ENCODE data around the gene SORCS1. TPM values are rescaled to one million over a fixed set of nuclear protein-coding genes. Genes with fewer than 3 reads are reported as not detected.

SORCS1 gene
- total and polyA plus RNA-seq, 2 of the 8 experiments (the other 6 are each of a cell fraction or from before 2014, with no cell fraction given), result 4.1 to 4.6 TPM

DNA sequence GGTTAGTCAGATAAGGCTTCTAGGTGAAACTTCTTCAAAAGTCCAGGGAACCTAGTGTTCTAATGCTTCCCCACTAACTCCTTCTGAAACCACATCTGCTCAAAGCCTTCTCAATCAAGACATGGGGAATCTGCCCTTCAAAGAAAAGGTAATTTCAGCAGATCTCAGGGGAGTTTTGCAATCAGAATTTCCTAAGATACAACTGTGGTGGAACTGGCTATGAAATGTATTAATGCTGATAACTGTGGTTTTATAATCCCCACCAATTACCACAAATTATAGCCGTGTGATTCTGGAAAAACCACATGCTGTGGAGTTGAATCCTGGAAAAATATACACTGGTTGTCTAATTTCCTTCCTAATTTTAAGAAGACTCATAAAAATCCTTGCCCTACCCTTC is 233.8 kb downstream of the SORCS1 start:
- H3K27me3 ChIP-seq (replicated peaks in 1 of 4; ENCODE audit: control insufficient read depth in 3 of 4, extremely low read depth in 1 of 4, insufficient read depth in 3 of 4, low read length in 3 of 4), result peaks cover 0 to 9% (median under 1%) of the 10 kb centered on the region in 4 experiments; a peak in 2 of 7 replicates
- CTCF ChIA-PET (ENCODE audit: partially characterized antibody), result no interaction called here
- H4K8ac ChIP-seq (ENCODE audit: extremely low read depth, insufficient read depth, low read length), result no peak overlapping the region
- H3K4ac ChIP-seq (replicated peaks; ENCODE audit: insufficient read length, low read depth, low read length), result no peak overlapping the region
- no peak overlapping the region for H3K18ac ChIP-seq (ENCODE audit: extremely low read depth, low read length)
- peaks cover 0 to 5% (median 2%) of the 10 kb centered on the region in 4 experiments; a peak in 2 of 7 replicates for H3K4me1 ChIP-seq (replicated peaks in 1 of 4; ENCODE audit: control insufficient read depth in 3 of 4, insufficient read depth in 4 of 4, low read length in 3 of 4)
- no peak overlapping the region for H2BK12ac ChIP-seq (ENCODE audit: low read depth, low read length)
- H3K23me2 ChIP-seq (ENCODE audit: low read depth, low read length), result no peaks in the 10 kb centered on the region
- H4K20me1 ChIP-seq (replicated peaks in 1 of 2; ENCODE audit: control insufficient read depth in 1 of 2, insufficient read depth in 2 of 2, low read length in 2 of 2), result peaks cover 0 to 2% of the 10 kb centered on the region in 2 experiments
- no peaks in the 10 kb centered on the region for H3K79me2 ChIP-seq (ENCODE audit: control insufficient read depth in 1 of 2, insufficient read depth in 2 of 2, low read length in 2 of 2)
- no peak overlapping the region for H3K4me2 ChIP-seq (ENCODE audit: insufficient read depth in 1 of 2, low read depth in 2 of 2, low read length in 2 of 2)
- no peak for DNase-seq (ENCODE audit: low read depth in 1 of 2, low spot score in 2 of 2)
- peaks cover 0 to 3% of the 10 kb centered on the region in 2 experiments; a peak in 1 of 4 replicates for H3K9me3 ChIP-seq (ENCODE audit: insufficient read depth in 2 of 2, low read depth in 1 of 2, low read length in 1 of 2)
- no peak overlapping the region for H2BK15ac ChIP-seq (ENCODE audit: low read length)
- H4K91ac ChIP-seq (replicated peaks; ENCODE audit: insufficient read length, low read length), result no peak overlapping the region
- H2AK5ac ChIP-seq (ENCODE audit: low read depth, low read length), result no peak overlapping the region
- no peak overlapping the region for H3K23ac ChIP-seq (ENCODE audit: insufficient read length)
- no peak overlapping the region for H3K4me3 ChIP-seq (ENCODE audit: extremely low read depth in 1 of 4, insufficient read depth in 2 of 4, low read depth in 3 of 4, low read length in 4 of 4)
- no peak overlapping the region for H2BK20ac ChIP-seq (ENCODE audit: low read length)
- no peak overlapping the region for H3K14ac ChIP-seq (ENCODE audit: insufficient read length)
- no peak overlapping the region for H3K9ac ChIP-seq (replicated peaks in 1 of 4; ENCODE audit: extremely low read depth in 1 of 4, low read depth in 3 of 4, low read length in 3 of 4)
- H2BK5ac ChIP-seq (ENCODE audit: low read depth, low read length), result no peak overlapping the region
- H2AFZ ChIP-seq (ENCODE audit: low read length), result no peak overlapping the region
- 90% methylated on average over 1 of the region's 1 CpG; no CpG with 5 or more reads in 1 of the 2 experiments for WGBS, 2 experiments (ENCODE audit: extremely low coverage in 1 of 2, insufficient coverage in 1 of 2, insufficient read length in 1 of 2, insufficient replicate concordance in 2 of 2, low coverage in 1 of 2, low lambda C conversion rate in 2 of 2, missing lambda C conversion rate in 1 of 2)
- FAIRE-seq, result no peak
- no peak overlapping the region for H2BK120ac ChIP-seq (replicated peaks; ENCODE audit: low read depth, low read length)
- no peaks in the 10 kb centered on the region for H3K36me3 ChIP-seq (ENCODE audit: control insufficient read depth in 2 of 4, insufficient read depth in 4 of 4, low read length in 3 of 4)
- POLR2A ChIA-PET (ENCODE audit: partially characterized antibody), result no interaction called here
- no peak overlapping the region for H4K5ac ChIP-seq (ENCODE audit: insufficient read length, low read depth, low read length)
- TF ChIP-seq SRF (IDR thresholded peaks at IDR 0.05; ENCODE audit: low read depth, low read length) (no peak), BACH1 (IDR thresholded peaks at IDR 0.05; ENCODE audit: low read length) (no peak), TAF7 (optimal IDR thresholded peaks at IDR 0.05; ENCODE audit: borderline replicate concordance, low read depth, low read length) (no peak), BCL11A (IDR thresholded peaks at IDR 0.05; ENCODE audit: low read depth in 2 of 2, low read length in 2 of 2) (no peak), SIX5 (IDR thresholded peaks at IDR 0.05; ENCODE audit: low read depth, low read length) (no peak), FOSL1 (IDR thresholded peaks at IDR 0.05; ENCODE audit: insufficient read depth, low read depth, low read length) (no peak), GABPA (IDR thresholded peaks at IDR 0.05; ENCODE audit: borderline replicate concordance, insufficient read depth, low read length) (no peak), SIN3A (conservative IDR thresholded peaks at IDR 0.05 in 1 of 2, IDR thresholded peaks at IDR 0.05 in 1 of 2; ENCODE audit: low read depth in 1 of 2, low read length in 2 of 2) (no peak), YY1 (IDR thresholded peaks at IDR 0.05; ENCODE audit: low read depth, low read length) (no peak)
- TF ChIP-seq, protein P1, sequence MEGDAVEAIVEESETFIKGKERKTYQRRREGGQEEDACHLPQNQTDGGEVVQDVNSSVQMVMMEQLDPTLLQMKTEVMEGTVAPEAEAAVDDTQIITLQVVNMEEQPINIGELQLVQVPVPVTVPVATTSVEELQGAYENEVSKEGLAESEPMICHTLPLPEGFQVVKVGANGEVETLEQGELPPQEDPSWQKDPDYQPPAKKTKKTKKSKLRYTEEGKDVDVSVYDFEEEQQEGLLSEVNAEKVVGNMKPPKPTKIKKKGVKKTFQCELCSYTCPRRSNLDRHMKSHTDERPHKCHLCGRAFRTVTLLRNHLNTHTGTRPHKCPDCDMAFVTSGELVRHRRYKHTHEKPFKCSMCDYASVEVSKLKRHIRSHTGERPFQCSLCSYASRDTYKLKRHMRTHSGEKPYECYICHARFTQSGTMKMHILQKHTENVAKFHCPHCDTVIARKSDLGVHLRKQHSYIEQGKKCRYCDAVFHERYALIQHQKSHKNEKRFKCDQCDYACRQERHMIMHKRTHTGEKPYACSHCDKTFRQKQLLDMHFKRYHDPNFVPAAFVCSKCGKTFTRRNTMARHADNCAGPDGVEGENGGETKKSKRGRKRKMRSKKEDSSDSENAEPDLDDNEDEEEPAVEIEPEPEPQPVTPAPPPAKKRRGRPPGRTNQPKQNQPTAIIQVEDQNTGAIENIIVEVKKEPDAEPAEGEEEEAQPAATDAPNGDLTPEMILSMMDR (IDR thresholded peaks at IDR 0.05; ENCODE audit: control extremely low read depth in 1 of 3, insufficient read depth in 1 of 3, low read depth in 1 of 3, low read length in 3 of 3), result no peak
- H3K79me1 ChIP-seq (ENCODE audit: low read depth, low read length), result no peaks in the 10 kb centered on the region
- no peak overlapping the region for H3K56ac ChIP-seq (replicated peaks; ENCODE audit: insufficient read length, low read depth, low read length)
- H3K27ac ChIP-seq (ENCODE audit: low read depth, low read length), result no peak overlapping the region
